Bone marrow (tissue), 2 donors: ENCODE measurements around the gene SNAP25.

Experiments
- DNase-seq, 2 donors: peaks; one replicate each; lab custom pipeline; 2025; lab: John Stamatoyannopoulos, UW

Gene SNAP25

GRCh38 chr20:10218536-10219451 lies at the start of gene SNAP25:
TSS of gene SNAP25 (plus strand) at chr20:10218830. CDS start at chr20:10275492, 56,662 bp downstream.
- no peak for DNase-seq

GRCh38 chr20:10169752-10170151 lies 48.9 kb upstream of the SNAP25 start:
- no peak for DNase-seq

GRCh38 chr20:10170261-10170660 lies 48.4 kb upstream of the SNAP25 start:
- no peak for DNase-seq

- peak in 1 of 2 donors; percentile 5 for DNase-seq
Observed at GRCh38 chr20:10171864-10172751, 46.5 kb upstream of the SNAP25 start.

GRCh38 chr20:10172998-10173655 lies 45.5 kb upstream of the SNAP25 start:
- no peak for DNase-seq

- no peak for DNase-seq
Observed at GRCh38 chr20:10174400-10174799, 44.2 kb upstream of the SNAP25 start.

GRCh38 chr20:10177326-10177725 lies 41.3 kb upstream of the SNAP25 start:
- DNase-seq = no peak

GRCh38 chr20:10178091-10178490 lies 40.5 kb upstream of the SNAP25 start:
- no peak for DNase-seq

- no peak for DNase-seq
Observed at GRCh38 chr20:10178727-10179313, 39.8 kb upstream of the SNAP25 start.

- no peak for DNase-seq
Observed at GRCh38 chr20:10179574-10180298, 38.9 kb upstream of the SNAP25 start.

- DNase-seq = no peak
Observed at GRCh38 chr20:10180651-10181235, 37.9 kb upstream of the SNAP25 start.

GRCh38 chr20:10185741-10186558 lies 32.7 kb upstream of the SNAP25 start:
- DNase-seq = no peak

GRCh38 chr20:10190456-10190855 lies 28.2 kb upstream of the SNAP25 start:
- no peak for DNase-seq

GRCh38 chr20:10192171-10192570 lies 26.5 kb upstream of the SNAP25 start:
- no peak for DNase-seq

GRCh38 chr20:10194166-10194565 lies 24.5 kb upstream of the SNAP25 start:
- DNase-seq = no peak

GRCh38 chr20:10200330-10200729 lies 18.3 kb upstream of the SNAP25 start:
- no peak for DNase-seq

GRCh38 chr20:10201321-10201870 lies 17.2 kb upstream of the SNAP25 start:
- no peak for DNase-seq

GRCh38 chr20:10209091-10209490 lies 9.5 kb upstream of the SNAP25 start:
- DNase-seq = no peak

- DNase-seq = no peak
Observed at GRCh38 chr20:10213526-10213925, 5.1 kb upstream of the SNAP25 start.
